HG03066 (cell line): ENCODE measurements around the gene RBBP8.
"Not testable (repeated sequence)": the region's sequence is repeated elsewhere in the genome, so short reads cannot be mapped to it uniquely, and the experiment has no call there.

ENCODE experiments used
- ATAC-seq: cut with Tn5 transposase; IDR thresholded peaks from one replicate; pipeline ENCODE4 v1.9.1; 2021; ENCODE audit warnings: low read depth; ENCODE audit not compliant: unreplicated experiment

The RBBP8 gene

DNA sequence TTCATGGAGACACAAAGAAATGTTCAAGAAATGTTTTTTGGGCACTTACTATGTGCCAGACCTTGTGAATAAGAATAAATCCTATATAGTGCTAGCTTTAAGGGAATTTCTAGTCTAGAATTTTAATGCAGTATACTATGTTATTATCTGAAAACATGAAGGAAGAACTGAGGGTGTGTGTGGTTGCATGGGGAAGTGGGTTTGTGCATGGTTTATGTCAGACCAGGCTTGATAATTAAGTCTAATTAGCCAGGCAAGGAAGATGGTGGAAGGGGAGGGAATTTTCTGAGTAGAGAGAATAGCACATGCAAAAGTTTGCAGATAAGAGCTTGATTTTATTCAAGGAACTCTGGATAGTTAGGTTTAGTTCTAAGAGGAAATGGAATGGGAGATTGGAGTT lies 6.5 kb downstream of the RBBP8 start:
- ATAC-seq, result no peak

DNA sequence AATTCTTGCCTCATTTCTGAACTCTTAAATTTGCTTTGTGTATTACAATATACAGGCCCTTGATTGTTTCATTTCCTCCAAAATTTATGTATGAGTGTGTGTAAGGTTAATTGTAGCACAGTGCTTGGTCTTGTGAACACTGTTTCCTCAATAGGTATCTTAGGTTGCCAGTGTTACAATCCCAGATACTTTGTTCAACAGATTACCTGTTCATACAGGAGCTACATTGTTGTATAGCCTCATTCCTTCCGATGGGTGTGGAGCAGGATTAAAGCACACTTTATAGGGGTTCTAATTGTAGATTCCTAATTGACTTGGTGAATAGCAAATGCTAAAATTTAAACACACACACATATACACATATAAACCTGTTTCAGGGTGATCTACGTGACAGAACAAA lies 10.7 kb downstream of the RBBP8 start:
- no peak for ATAC-seq

DNA sequence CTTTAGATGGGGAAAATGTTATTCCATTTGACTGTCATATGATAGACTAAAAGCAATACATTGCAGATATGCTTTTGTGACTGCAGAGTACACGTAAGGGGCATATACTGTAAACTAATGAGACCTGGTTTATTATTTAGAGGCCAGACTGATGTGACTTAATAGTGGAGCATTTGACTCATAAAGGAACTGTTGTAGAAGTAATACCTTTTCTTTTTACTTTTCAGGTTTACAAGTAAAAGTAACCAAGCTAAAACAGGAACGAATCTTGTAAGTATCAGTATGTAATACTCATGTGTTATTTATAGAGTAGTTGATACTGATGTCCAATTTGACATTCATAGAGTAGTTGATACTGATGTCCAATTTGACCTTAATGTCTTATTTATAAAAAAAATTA lies 13.1 kb downstream of the RBBP8 start:
- ATAC-seq, result no peak

DNA sequence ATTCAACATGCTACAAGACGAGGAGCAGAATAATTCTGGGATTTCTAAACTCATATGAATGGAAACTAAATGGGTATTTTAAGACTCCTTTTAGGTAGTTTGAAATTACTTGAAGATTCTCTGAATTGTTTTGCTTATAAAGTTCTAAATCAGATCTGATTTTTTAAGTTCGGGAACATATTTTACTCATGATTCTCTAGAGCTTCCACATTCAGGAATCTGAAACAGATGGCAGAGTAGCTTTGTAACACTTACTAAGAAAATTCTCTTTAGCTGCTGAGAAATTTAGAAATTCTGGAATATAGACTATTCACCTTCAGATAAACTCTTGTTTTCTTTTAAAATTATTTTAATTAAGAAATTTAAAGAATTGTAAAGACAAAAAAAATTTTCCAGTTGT lies 13.7 kb downstream of the RBBP8 start:
- ATAC-seq, result no peak

DNA sequence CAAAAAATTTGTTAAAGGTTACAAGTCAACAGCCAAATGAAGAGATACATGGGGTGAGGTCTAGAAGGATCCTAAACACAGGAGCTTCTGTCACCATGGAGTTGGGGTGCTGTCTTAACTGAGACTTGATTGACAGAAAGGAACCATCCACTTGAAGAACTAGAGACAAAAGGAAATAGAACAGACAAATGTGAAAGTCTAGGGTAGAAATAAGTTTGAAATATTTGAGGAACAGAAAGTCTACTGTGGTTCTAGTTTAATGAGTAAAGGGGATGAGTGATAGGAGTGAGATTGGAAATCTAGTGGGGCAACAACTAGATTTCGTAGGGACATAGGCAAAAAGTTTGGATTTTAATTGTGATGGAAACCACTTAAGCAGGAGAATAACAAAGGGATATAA lies 18.7 kb downstream of the RBBP8 start:
- no peak for ATAC-seq

DNA sequence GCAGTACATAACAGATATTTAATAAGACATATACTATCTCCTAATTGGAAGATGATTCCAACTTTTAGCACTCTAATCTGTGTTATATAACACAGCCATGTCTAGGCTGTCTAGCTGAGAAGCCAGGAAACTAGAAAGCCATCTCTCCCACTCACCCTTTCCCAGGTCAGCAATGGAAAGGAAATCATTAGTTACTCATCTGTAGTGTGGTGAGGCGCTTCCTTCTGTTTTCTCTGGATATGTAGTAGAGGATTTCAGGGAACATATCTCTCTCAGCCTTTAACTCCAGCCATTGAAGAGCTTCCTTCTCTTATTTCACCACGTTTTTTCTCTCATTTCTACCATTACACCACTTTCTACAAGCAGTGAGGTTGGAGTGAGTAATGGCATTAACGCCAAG lies 19.4 kb downstream of the RBBP8 start:
- no peak for ATAC-seq

DNA sequence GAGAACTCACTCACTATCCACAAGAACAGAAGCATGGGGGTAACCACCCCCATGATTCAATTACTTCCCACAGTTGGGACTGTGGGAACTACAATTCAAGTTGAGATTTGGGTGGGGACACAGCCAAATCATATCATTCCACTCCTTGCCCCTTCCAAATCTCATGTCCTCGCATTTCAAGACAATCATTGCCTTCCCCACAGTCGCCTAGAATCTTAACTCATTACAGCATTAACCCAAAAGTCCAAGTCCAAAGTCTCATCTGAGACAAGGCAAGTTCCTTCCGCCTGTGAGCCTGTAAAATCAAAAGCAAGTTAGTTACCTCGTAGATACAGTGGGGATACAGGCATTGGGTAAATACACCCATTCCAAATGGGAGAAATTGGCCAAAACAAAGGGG lies 20.9 kb downstream of the RBBP8 start:
- not testable (repeated sequence) for ATAC-seq

DNA sequence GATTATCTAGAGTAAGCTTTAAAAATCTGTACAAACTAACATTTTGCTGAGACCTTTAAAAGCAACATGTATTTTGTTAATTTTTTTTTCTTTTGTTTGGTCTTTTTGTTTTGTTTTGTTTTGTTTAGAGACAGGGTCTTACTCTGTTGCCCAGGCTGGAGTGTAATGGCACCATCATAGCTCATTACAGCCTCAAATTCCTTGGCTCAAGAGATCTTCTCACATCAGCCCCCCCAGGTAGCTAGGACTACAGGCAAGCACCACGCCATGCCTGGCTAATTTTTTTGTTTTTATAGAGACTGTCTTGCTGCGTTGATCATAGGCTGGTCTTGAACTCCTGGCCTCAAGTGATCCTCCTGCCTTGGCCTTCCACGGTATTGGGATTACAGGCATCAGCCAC lies 23.1 kb downstream of the RBBP8 start:
- no peak for ATAC-seq

DNA sequence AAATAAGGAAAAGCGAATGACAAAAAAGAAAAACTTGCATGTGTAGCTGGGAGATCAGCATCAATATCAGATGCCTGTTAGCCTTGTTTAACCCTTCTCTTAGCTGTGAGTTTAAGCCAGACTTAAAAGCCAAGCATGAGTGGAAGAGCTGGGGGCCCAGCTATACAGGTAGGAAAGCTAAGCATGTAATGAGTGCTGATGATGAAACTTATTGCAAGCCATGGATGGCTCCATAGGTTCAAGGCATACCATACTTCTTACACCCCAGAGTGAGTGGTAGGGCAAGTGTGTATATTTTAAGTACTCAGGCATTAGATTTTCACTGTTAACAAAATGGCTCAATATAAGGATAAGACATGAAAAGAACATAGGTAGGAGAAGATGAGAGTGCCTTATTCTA lies 28.0 kb downstream of the RBBP8 start:
- ATAC-seq, result no peak

DNA sequence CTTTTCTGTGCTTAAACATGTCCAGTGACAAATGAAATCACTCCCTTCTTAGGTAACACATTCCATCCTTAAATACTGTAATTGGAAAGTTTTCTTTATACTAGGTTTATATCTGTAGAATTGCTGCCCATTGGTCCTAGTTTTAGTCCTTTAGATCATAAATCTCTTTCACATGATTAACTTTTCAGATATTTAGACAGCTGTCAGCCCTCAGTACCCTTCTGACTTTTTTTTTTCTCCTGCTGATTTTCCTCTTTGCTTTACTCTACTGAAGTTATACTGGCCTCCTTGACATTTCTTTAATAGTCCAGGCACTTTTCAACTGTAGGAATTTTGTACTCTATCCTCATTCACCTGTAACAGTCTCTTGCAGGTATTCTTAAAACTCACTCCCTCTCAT lies 28.9 kb downstream of the RBBP8 start:
- ATAC-seq, result no peak

DNA sequence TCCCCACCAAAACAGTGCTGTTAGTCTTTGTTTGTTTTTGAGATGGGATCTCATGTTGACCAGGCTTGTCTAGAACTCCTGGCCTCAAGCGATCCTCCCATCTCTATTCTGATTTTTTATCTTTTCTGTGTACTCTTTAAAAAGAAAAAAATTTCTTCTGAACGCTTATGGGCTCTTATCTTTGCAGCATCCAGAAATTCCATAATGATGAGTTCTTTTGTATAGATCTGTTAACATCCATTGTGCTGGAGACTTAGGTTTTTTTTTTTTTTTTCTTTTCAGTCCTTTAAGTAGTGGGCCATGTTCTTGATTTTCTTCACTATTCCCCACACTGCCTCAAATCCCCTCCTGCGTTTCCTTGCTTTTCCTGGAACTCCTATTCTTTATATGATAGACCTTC lies 31.0 kb downstream of the RBBP8 start:
- ATAC-seq, result no peak

DNA sequence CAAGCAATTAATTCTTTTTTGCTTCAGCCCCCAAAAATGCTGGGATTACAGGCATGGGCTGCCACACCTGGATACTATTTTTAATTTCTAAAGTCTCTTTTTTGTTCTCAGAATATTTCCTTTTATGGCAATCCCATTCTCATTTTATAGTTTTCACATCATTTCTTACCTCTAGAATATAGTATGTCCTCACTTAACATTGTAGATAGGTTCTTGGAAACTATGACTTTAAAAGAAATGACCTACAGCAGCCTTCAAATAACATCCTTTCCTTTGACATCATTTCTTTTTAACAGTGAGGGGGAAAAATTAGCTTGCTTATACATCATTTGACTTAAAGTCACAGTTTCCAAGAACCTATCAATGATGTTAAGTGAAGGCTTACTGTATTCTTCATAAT lies 31.6 kb downstream of the RBBP8 start:
- no peak for ATAC-seq

DNA sequence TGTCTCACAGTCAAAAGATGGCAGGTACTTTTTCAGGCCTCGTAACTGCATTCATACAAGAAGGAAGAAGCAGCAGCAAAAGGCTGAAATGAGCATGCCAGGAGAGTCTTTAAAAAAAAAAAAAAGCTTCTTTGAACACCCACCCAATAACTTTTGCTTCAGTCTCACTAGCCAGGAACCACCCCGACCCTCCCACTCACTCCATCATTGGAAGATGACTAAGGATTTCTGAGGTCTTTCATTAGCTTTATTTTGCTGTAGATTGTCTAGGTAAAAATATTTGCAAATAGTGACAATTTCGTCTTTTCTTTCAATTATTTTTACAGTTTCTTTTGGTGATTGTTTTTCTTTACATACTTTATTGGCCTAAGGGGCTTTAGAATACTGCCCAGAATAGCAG lies 37.9 kb downstream of the RBBP8 start:
- ATAC-seq, result no peak

DNA sequence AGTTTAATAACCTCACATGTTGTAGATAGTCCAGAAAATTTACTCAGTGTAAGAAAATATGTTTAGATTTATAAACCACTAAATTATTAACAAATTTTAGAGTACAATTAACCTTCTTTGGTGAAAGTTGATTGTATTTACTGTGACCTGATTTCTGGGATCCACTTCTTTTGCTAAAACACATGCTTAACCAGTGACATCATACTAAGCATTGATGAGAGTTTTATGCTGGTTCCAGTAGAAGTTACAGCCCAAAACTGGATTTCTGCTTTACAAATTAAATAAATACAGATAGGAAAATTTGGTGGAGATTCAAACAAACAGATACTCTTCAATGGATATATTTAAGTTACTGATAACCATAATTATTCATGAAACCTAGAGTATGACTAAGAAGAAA lies 40.9 kb downstream of the RBBP8 start:
- ATAC-seq, result no peak

DNA sequence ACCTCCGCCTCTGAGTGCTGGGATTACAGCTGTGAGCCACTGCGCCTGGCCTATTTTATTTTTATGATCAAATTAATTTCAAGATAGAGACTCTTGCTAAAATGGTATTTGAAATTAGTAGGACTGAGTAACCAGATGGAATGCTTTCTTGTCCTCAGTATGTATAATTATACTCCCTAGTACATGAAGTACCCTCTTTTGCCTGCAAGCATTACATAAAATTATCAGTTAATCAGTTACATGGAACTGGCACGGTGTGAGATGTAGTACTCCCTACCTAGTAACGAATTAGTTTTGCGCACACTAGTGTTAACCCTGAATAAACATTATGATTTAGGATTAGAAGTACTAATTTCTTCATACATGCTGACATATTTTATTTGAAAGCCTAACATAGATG lies 41.6 kb downstream of the RBBP8 start:
- no peak for ATAC-seq

DNA sequence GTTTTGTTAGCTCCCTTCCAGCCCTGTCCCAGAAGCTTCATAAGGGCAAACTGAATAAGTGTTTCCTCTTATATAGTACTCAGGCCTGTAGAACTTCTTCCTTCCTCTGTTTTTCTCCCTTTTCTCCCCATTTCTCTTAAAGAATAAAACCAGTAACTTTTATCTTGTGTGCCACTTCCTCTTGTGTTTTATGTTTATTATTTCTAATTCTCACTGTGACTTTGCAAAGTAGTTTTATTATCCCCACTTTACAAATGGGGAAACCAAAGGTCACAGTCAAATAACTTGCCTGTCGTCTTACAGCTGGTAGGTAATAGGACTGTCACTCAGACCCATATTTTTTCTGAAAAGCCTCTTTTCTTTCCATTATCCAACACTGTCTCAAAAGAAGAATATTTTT lies 42.4 kb downstream of the RBBP8 start:
- no peak for ATAC-seq

DNA sequence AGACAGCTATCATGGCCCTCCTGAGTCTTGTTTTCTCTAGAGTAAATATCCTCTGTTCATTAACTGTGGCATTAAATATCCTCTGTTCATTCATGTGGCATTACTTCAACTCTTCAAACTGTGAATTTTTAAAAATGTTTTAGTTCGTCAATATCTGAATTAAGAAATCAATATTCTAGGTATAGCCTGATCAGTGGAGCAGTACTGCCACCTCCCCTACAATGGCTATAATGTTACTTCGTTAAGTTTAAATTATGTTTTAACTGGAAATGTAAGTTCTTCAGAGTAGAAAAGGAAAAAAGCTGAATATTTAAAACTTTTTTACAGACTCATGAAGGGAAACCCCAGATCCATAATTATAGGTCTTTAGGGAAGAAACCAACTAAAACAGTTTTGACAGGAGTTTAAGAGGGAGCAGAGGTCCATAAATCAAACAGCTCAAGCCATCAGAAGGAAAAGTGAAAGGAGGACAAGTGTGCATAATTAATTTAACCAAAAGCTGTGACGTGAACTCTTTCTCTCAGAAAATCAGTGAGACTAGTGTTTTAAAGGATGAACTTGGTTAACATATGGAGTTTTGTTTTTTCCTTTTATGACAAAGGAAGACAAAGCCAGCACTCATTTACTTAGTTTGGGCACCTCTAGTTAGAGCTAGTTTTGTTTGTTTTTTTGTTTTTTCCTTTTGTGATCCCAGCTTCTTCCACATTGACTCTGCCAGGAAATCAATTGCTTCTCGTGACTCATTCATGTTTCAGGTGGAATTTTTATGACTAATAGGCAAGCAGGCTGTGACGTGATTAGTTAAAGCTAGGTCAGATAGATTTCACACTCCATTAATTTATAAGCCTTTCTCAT lies 44.9 kb downstream of the RBBP8 start:
- ATAC-seq, result no peak

DNA sequence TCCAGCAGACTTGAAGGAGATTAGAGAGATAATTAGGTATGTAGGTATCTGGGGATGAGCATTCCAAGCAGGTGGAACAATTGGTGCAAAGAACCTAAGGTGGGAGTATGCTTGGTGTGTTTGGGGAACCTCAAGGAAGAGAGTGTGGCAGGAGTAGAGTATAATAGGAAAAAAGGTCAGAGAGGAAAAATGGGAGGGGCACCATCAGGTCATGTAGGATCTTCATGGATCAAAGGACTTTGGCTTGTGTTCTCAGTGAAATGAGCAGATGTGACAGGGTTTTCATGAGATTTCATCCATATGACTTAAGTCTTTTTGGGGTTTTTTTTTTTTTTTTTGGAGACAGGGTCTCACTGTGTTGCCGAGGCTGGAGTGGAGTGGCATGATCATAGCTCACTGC lies 47.3 kb downstream of the RBBP8 start:
- no peak for ATAC-seq

DNA sequence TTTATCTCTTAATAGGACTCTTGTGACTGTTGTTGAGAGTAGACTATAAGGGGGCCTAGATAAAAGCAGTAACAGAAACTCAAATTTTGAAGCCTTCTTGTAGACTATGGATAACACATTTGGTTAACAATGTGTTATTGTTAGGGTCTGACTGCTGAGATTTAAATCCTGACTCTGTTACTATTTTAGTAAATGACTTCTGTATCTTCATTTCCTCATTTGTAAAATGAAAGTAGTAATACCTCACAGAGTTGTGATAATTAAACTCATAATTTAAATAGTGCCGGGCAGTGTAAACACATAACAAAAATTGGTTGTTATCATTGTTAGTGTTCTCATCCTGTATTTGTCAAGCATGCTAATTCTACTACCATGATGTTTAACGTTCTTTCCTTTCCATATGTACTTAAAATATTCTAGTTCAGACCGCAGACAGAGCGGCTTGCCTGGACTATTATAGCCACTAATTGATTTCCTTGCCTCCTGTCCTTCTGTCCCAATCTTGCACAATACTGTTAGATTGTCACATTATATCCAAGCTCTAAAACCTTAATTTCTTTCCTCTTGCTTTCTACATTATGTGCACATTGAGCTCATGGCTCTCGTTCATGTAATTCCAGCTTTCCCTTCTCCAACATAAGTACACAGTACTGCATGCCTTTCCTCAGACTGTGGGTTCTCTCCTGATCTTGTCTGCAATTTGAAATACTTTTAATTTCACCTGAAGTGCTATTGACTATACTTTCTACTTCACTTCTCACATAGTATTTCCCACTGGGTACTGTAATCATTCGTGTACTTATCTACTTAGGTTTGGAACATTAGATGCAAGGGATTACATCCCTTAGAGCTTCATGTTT lies 48.4 kb downstream of the RBBP8 start:
- no peak for ATAC-seq

DNA sequence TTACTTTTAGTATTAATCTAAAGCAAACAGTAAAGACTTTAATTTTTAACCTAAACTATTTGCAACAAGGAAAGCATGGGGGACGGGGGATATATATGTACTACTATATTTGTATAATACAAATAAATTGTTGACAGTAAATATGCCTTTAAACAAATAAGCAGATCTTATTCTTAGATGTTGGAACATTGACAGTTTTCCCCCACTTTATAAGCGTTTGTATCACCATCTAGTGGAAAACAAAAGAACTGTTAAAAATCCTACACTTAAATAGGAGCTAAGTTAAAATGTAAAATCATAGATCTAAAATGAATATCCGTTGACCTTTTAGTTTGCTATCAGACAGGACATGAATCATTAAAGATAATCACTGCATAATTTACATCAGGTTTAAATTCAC lies 50.0 kb downstream of the RBBP8 start:
- no peak for ATAC-seq

DNA sequence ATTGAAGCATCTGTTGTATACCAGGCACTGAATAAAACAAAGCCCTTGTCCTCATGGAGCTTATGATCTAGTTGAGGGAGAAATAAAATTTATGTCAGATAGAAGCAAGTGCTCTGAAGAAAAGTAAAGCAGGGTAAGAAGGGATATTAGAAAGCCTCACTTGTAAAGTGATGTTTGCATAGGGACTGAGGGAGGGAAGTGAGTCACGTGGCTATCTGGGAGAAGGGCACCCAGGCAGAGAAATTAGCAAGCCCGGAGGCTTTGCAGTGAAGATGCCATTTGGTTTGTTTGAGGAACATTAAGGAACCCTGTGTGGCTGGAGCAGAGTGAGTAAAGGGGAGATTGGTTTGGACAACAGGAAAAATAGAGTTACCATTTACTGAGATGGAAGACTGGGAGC lies 52.1 kb downstream of the RBBP8 start:
- no peak for ATAC-seq
